GM08714 (cell line): ENCODE data around the gene DDX25.

ENCODE experiments used
- H3K4me3 ChIP-seq: fragments of 200-500 bp; sonication (Bioruptor generic); 2 replicates; pipeline ENCODE4 v1.5.1; 2014; ENCODE audit warnings: mild to moderate bottlenecking, low read length, inconsistent platforms
- ZNF274 ChIP-seq: IDR thresholded peaks from 2 replicates; pipeline ENCODE4 v1.6.1; 2012; ENCODE audit warnings: mild to moderate bottlenecking, low read depth, low read length

The DDX25 gene

GRCh38 chr11:125947419-125948277 lies 43.3 kb downstream of the DDX25 start:
- no peak overlapping the region for H3K4me3 ChIP-seq
- no peak for TF ChIP-seq ZNF274

- TF ChIP-seq ZNF274: no peak
- H3K4me3 ChIP-seq: no peak overlapping the region
Measured at GRCh38 chr11:125948278-125949051, 44.2 kb downstream of the DDX25 start.

- no peak for TF ChIP-seq ZNF274
- H3K4me3 ChIP-seq: no peak overlapping the region
Measured at GRCh38 chr11:125949271-125950177, 45.2 kb downstream of the DDX25 start.

GRCh38 chr11:125950178-125950490 lies 45.8 kb downstream of the DDX25 start:
- no peak overlapping the region for H3K4me3 ChIP-seq
- no peak for TF ChIP-seq ZNF274

- H3K4me3 ChIP-seq: no peak overlapping the region
- TF ChIP-seq ZNF274: no peak
Measured at GRCh38 chr11:125950696-125951651, 46.7 kb downstream of the DDX25 start.

- H3K4me3 ChIP-seq: no peak overlapping the region
- TF ChIP-seq ZNF274: no peak
Measured at GRCh38 chr11:125951731-125952130, 47.4 kb downstream of the DDX25 start.

- no peak for TF ChIP-seq ZNF274
- no peak overlapping the region for H3K4me3 ChIP-seq
Measured at GRCh38 chr11:125952559-125952958, 48.3 kb downstream of the DDX25 start.

GRCh38 chr11:125952973-125953372 lies 48.7 kb downstream of the DDX25 start:
- no peak overlapping the region for H3K4me3 ChIP-seq
- TF ChIP-seq ZNF274: no peak

- H3K4me3 ChIP-seq: no peak overlapping the region
- no peak for TF ChIP-seq ZNF274
Measured at GRCh38 chr11:125953401-125953935, 49.2 kb downstream of the DDX25 start.

- H3K4me3 ChIP-seq: no peak overlapping the region
- TF ChIP-seq ZNF274: no peak
Measured at GRCh38 chr11:125954123-125954944, 50.0 kb downstream of the DDX25 start.

- no peak for TF ChIP-seq ZNF274
- H3K4me3 ChIP-seq: no peak overlapping the region
Measured at GRCh38 chr11:125954945-125955640, 50.8 kb downstream of the DDX25 start.

- TF ChIP-seq ZNF274: no peak
- no peak overlapping the region for H3K4me3 ChIP-seq
Measured at GRCh38 chr11:125955856-125956255, 51.5 kb downstream of the DDX25 start.
